Peyer's patch (tissue), 4 donors: Measurements from ENCODE around the gene LHFPL2. TPM values are rescaled to one million over a fixed set of nuclear protein-coding genes. Genes with fewer than 3 reads are reported as not detected.
A peak's percentile ranks its signal among the peaks of the same experiment; 100 is the strongest.

Source experiments
- DNase-seq, 3 donors: peaks; one replicate each; pipeline ENCODE4 v3.0.0-alpha.2; 2017 to 2019
- H3K27ac ChIP-seq, 4 donors: fragments of 200-600 bp; sonication (generic); one replicate each; pipeline ENCODE4 v1.5.1; 2016 to 2019
- H3K27me3 ChIP-seq, 2 donors: fragments of 200-600 bp; sonication (generic); one replicate each; pipeline ENCODE4 v1.5.1; 2019
- H3K36me3 ChIP-seq, 3 donors: fragments of 200-600 bp; sonication (generic); one replicate each; pipeline ENCODE4 v1.5.1; 2016 to 2019
- H3K4me1 ChIP-seq, 4 donors: fragments of 200-600 bp; sonication (generic); one replicate each; pipeline ENCODE4 v1.5.1; 2016 to 2019
- H3K4me3 ChIP-seq, 4 donors: fragments of 200-600 bp; sonication (generic); 1 replicate in 3 of 4; 2 replicates in 1 of 4; pipeline ENCODE4 v1.5.1; 2016 to 2019; ENCODE audit warnings: mild to moderate bottlenecking in 1 of 4
- H3K9me3 ChIP-seq, 4 donors: fragments of 200-600 bp; sonication (generic); one replicate each; pipeline ENCODE4 v1.5.1; 2016 to 2019; ENCODE audit warnings: mild to moderate bottlenecking in 1 of 4
- POLR2A ChIP-seq, 2 donors: fragments of 450-650 bp; IDR thresholded peaks; one replicate each; pipeline ENCODE4 v1.5.1; 2017; ENCODE audit warnings: antibody characterized with exemption in 2 of 2, mild to moderate bottlenecking in 2 of 2, moderate library complexity in 2 of 2
- total RNA-seq, 4 donors: library from RNA; depleted of rRNA; stranded (reverse); fragments of >200 nt; gene quantifications; one replicate each; pipeline ENCODE4 v1.1.0, GENCODE V29; 2016
- TF ChIP-seq, protein P1 (sequence below), 6 experiments: fragments of 450-650 bp in 4 of 6; fragments of 200-600 bp in 2 of 6; sonication (generic) in 1 of 6; IDR thresholded peaks; one replicate each; pipeline ENCODE4 v1.5.1; 2017 to 2019; ENCODE audit warnings: antibody characterized with exemption in 6 of 6, mild to moderate bottlenecking in 3 of 6, moderate library complexity in 1 of 6

The LHFPL2 gene
- total RNA-seq, 4 donors from 2014 or later = 22.3 to 63.4 (median 55.7) TPM

DNA sequence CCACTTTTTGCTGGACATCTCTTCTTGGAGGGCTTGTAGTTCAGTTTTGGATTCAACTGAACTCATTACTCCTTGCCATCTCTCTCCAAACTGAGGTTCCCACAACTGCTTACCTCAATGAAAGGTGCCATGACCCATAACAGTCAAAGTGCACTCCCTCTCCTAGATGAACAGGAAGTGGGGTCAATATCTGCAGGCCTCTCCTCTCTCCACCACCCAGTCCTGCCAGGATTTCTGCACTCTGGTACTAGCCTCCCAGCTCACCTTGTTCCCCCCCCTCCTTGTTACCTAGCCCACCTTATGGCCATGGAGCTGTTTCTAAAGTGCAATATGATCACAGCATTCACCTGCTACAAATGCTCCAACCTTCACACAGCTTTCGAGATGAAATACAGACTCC is 5.9 kb downstream of the LHFPL2 start:
- TF ChIP-seq, protein P1, sequence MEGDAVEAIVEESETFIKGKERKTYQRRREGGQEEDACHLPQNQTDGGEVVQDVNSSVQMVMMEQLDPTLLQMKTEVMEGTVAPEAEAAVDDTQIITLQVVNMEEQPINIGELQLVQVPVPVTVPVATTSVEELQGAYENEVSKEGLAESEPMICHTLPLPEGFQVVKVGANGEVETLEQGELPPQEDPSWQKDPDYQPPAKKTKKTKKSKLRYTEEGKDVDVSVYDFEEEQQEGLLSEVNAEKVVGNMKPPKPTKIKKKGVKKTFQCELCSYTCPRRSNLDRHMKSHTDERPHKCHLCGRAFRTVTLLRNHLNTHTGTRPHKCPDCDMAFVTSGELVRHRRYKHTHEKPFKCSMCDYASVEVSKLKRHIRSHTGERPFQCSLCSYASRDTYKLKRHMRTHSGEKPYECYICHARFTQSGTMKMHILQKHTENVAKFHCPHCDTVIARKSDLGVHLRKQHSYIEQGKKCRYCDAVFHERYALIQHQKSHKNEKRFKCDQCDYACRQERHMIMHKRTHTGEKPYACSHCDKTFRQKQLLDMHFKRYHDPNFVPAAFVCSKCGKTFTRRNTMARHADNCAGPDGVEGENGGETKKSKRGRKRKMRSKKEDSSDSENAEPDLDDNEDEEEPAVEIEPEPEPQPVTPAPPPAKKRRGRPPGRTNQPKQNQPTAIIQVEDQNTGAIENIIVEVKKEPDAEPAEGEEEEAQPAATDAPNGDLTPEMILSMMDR (IDR thresholded peaks at IDR 0.05) = no peak
- TF ChIP-seq POLR2A (IDR thresholded peaks at IDR 0.05) = no peak
- H3K9me3 ChIP-seq = no peaks in the 10 kb centered on the region
- no peaks in the 10 kb centered on the region for H3K27me3 ChIP-seq
- peaks cover under 1 to 68% (median 7%) of the 10 kb centered on the region in 4 donors for H3K4me1 ChIP-seq
- H3K36me3 ChIP-seq = no peaks in the 10 kb centered on the region
- H3K27ac ChIP-seq = peak overlapping the region in 1 of 4 donors; percentile 79
- H3K4me3 ChIP-seq = no peak overlapping the region
- DNase-seq = no peak

DNA sequence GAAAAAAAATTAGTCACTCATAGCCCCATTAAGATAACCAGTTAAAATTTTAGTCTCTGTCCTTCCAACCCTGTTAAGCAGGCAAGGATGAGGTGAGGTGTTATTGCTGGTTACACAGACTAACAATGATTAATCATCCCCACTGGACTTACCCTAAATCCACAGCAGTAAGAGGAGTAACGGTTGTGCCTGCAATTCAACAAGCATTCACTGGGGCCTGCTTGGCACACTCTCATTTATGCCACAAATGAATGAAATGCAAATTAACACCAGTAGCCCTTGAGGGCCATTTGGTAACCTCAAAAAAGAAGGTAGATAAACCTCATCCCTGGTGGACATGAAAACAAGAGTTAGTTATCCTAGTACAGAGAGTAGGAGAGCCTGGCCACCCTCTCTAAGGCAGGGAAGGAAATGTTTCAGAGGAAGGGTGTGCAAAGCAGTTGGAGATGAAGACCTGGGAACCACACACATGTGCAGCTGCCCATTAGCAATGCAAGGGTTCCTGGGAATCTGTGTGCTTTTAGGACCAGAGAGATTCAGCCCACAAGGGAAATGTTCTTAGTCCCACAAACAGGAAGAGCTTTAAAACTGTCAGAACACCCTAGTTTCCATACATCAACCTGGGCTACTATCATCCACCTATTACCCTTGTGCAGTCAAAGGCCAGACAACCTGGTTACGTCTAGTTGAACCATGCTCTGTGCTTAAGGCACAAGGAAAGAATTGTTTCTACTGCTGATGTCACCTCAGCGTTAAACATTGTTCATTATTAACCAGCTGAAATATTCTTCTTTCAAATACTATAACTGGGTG is 7.7 kb downstream of the LHFPL2 start:
- no peak for DNase-seq
- no peaks in the 10 kb centered on the region for H3K36me3 ChIP-seq
- H3K4me3 ChIP-seq = no peak overlapping the region
- H3K27ac ChIP-seq = peak overlapping the region in 3 of 4 donors; percentile 28 to 79 (median 57)
- H3K4me1 ChIP-seq = peaks cover 0 to 63% (median 7%) of the 10 kb centered on the region in 4 donors
- TF ChIP-seq, protein P1 (IDR thresholded peaks at IDR 0.05) = no peak
- TF ChIP-seq POLR2A (IDR thresholded peaks at IDR 0.05) = no peak
- no peaks in the 10 kb centered on the region for H3K27me3 ChIP-seq
- H3K9me3 ChIP-seq = no peaks in the 10 kb centered on the region

DNA sequence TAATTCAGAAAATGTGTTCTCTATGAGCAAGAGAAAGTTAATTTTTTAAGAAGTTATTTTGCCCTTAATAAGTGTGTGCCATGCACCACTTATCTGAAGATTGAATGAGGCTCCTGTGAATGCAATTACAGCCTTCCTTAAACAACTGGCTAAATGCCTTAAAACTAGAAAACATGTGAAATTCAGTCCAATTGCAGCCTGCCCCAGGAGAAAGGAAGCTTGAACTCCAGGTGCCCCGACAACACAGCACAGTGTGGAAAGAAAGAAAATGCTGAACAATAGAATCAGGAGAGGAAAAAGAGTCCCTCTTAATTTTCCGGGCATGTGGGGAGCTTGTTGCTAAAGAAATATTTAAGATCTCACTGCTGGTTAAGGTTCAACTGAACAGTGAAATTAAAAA is 8.8 kb downstream of the LHFPL2 start:
- Histone ChIP-seq H3K36me3 (no peaks in the 10 kb centered on the region), H3K27ac (no peak overlapping the region), H3K4me1 (peaks cover 0 to 63% (median 7%) of the 10 kb centered on the region in 4 donors), H3K4me3 (no peak overlapping the region), H3K9me3 (no peaks in the 10 kb centered on the region), H3K27me3 (no peaks in the 10 kb centered on the region)
- no peak for TF ChIP-seq POLR2A (IDR thresholded peaks at IDR 0.05)
- TF ChIP-seq, protein P1 (IDR thresholded peaks at IDR 0.05) = no peak
- no peak for DNase-seq

DNA sequence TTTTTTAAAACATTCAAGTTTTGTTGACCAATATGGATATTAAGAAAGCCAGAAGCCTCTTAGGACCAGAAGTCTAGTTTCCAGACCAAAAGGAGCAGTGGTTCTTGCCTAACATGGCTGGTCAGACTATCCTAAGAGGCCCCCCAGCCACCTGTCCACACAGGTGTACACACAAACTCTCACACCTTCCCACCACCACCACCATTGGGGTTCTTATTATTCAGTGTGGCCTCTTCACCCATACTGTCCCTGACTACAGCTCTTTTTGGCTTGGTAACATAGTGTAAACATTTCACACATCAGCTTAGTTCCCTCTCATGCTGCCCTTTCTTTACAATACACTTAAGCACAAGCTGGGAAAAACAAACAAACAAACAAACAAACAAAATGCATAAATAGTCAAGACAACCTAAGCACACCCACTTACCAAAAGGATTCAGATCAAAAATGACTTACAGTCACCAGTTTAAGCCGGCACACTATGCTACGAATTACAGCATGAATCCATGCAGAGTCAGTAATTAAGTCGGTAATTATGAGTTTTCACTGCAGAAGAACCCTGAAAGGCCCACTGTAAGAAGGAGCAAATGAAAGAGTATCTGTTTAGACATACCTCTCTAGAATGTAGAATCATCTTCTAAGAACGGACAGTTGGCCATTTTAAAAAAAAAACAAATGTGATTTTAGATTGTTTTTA is 9.5 kb downstream of the LHFPL2 start:
- DNase-seq = no peak
- TF ChIP-seq POLR2A (IDR thresholded peaks at IDR 0.05) = no peak
- TF ChIP-seq, protein P1 (IDR thresholded peaks at IDR 0.05) = no peak
- peaks cover 0 to 63% (median 7%) of the 10 kb centered on the region in 4 donors for H3K4me1 ChIP-seq
- H3K9me3 ChIP-seq = no peaks in the 10 kb centered on the region
- no peaks in the 10 kb centered on the region for H3K27me3 ChIP-seq
- peak overlapping the region in 3 of 4 donors; percentile 4 to 38 (median 34) for H3K27ac ChIP-seq
- no peak overlapping the region for H3K4me3 ChIP-seq
- no peaks in the 10 kb centered on the region for H3K36me3 ChIP-seq

DNA sequence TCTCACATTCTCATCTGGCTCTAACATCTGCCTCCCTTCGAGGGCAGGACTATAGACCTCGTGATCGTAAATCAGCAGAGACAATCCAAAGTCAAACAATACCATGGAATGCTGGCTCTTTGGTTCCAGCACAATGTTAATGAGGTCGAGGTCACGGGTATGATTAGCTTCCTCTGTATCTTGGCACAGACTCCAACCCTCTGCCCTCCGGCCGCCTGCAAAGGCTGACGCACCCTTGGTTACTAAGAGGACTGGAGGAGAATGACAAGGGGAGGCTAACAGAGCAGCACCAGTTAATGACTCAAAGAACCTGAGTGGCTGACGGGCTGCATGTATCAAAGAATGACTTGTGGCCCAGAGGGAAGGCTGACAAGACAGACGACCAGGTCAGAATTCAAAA is 10.1 kb downstream of the LHFPL2 start:
- peaks cover 0 to 63% (median 7%) of the 10 kb centered on the region in 4 donors for H3K4me1 ChIP-seq
- no peaks in the 10 kb centered on the region for H3K27me3 ChIP-seq

More for the DNA sequence above, 10.1 kb downstream of the LHFPL2 start:
- TF ChIP-seq, protein P1 (IDR thresholded peaks at IDR 0.05) = no peak
- TF ChIP-seq POLR2A (IDR thresholded peaks at IDR 0.05) = peak in 1 of 2 donors; percentile 48
- Histone ChIP-seq H3K9me3 (no peaks in the 10 kb centered on the region), H3K27ac (peak overlapping the region in 3 of 4 donors; percentile 4 to 54 (median 34)), H3K36me3 (no peaks in the 10 kb centered on the region), H3K4me3 (no peak overlapping the region)
- peak in 2 of 3 donors; percentile 84 to 88 for DNase-seq
